Measurements from ENCODE around the gene LPCAT3.

DNA sequence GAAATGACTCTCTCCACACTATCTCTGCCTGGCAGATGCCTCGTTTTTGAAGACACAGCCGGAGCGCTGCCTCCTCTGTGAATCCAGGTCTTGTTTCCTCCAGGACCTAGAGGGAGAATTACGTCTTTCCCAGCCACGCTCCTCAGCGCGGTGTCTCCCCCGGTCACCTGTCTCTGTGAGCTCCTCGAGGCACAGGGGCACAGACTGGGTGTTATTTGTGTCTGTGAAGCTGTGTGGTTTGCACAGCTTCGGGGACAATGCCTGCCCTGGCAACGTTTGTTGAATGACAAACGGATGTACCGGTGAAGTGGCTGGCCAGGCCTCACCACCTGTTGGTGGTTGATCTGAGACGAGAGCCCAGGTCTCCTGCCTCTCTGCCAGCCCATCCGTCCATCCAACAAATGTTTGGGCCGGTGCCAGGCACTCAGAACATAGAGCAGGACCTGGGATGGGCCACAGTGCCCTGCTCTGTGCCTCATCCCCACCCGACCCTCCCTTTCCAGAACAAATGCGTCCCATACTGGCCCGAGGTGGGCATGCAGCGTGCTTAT lies 61.0 kb downstream of the LPCAT3 start:
- TF ChIP-seq, protein P1, sequence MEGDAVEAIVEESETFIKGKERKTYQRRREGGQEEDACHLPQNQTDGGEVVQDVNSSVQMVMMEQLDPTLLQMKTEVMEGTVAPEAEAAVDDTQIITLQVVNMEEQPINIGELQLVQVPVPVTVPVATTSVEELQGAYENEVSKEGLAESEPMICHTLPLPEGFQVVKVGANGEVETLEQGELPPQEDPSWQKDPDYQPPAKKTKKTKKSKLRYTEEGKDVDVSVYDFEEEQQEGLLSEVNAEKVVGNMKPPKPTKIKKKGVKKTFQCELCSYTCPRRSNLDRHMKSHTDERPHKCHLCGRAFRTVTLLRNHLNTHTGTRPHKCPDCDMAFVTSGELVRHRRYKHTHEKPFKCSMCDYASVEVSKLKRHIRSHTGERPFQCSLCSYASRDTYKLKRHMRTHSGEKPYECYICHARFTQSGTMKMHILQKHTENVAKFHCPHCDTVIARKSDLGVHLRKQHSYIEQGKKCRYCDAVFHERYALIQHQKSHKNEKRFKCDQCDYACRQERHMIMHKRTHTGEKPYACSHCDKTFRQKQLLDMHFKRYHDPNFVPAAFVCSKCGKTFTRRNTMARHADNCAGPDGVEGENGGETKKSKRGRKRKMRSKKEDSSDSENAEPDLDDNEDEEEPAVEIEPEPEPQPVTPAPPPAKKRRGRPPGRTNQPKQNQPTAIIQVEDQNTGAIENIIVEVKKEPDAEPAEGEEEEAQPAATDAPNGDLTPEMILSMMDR (IDR thresholded peaks at IDR 0.05; ENCODE audit: insufficient read depth, low read length): no peak
- TF ChIP-seq, protein P2, sequence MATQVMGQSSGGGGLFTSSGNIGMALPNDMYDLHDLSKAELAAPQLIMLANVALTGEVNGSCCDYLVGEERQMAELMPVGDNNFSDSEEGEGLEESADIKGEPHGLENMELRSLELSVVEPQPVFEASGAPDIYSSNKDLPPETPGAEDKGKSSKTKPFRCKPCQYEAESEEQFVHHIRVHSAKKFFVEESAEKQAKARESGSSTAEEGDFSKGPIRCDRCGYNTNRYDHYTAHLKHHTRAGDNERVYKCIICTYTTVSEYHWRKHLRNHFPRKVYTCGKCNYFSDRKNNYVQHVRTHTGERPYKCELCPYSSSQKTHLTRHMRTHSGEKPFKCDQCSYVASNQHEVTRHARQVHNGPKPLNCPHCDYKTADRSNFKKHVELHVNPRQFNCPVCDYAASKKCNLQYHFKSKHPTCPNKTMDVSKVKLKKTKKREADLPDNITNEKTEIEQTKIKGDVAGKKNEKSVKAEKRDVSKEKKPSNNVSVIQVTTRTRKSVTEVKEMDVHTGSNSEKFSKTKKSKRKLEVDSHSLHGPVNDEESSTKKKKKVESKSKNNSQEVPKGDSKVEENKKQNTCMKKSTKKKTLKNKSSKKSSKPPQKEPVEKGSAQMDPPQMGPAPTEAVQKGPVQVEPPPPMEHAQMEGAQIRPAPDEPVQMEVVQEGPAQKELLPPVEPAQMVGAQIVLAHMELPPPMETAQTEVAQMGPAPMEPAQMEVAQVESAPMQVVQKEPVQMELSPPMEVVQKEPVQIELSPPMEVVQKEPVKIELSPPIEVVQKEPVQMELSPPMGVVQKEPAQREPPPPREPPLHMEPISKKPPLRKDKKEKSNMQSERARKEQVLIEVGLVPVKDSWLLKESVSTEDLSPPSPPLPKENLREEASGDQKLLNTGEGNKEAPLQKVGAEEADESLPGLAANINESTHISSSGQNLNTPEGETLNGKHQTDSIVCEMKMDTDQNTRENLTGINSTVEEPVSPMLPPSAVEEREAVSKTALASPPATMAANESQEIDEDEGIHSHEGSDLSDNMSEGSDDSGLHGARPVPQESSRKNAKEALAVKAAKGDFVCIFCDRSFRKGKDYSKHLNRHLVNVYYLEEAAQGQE (IDR thresholded peaks at IDR 0.05; ENCODE audit: insufficient replicate concordance, low read depth): no peak
- TF ChIP-seq POLR2AphosphoS5 (IDR thresholded peaks at IDR 0.05; ENCODE audit: low read depth) (no peak; the same call in 1 of the 2 replicates), GABPA (IDR thresholded peaks at IDR 0.05; ENCODE audit: low read depth) (no peak), SPI1 (IDR thresholded peaks at IDR 0.05; ENCODE audit: borderline replicate concordance, low read depth) (no peak)

All from HL-60 (cell line).